ENCODE measurements around the gene SSRP1.

Gene SSRP1

GRCh38 chr11:57359396-57359795 lies 23.7 kb upstream of the SSRP1 start:
- DNase-seq (ENCODE audit: low spot score) = no peak

- DNase-seq (ENCODE audit: low spot score) = no peak
These were observed 23.3 kb upstream of the SSRP1 start for GRCh38 chr11:57358991-57359390.

DNA sequence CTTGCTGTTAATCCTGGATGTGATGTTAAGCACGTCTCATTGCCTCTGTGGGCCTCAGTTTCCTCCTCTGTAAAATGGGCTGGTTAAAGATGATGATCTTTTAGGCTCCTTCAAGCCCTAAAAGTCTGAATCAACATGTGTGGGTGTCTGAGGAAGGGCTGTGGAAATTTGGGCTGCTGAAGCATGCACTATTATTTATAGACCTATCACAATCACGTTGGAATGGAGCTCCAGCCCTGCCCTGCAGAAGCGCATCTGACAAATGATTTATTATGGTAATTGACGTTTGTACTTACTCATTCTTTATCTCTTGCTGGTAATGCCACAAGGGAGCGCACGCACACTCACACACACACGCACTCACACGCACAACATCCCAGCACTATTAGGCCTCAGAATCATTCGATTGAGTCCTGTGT lies 22.9 kb upstream of the SSRP1 start:
- DNase-seq (ENCODE audit: low spot score) = no peak

- DNase-seq (ENCODE audit: low spot score) = no peak
These were observed 22.2 kb upstream of the SSRP1 start for GRCh38 chr11:57357856-57358255.

DNA sequence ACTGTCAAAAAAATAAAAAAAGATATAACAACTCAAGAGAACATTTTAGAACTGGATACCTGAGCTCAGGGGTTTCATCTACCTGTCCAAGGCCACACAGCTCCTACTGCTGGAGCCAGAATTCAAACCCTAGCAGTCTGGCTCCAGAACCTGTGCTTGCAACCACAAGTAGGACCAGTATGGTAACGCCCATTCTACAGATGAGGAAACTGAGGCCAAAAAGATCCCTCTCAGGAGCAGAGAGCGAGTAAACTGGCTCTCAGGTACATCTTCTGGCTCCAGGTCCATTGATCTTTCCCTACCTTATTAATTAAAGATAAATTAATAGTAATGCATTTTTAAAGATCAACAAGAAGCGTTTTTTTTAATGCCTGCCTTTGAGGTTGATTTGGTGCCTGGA lies 21.6 kb upstream of the SSRP1 start:
- no peak for DNase-seq (ENCODE audit: low spot score)

DNA sequence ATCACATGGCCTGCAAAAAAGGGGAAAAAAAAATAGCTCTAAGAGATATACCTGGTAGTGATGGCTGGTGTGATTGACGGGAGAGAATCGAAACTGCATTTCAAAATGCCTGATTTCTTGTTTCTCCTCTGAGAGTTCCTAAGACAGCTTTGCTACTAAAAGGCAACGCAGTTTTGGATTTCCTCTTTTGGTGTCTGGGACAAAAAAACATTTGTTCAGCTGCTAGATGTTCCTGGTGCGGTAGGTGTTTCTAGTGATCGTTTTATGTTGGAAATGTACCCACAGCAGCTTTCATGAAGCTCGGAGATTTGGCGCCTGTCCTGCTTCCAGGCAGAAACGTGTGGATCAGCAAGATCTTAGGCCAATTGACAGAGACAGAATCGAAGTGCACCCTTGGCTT lies 20.6 kb upstream of the SSRP1 start:
- DNase-seq (ENCODE audit: low spot score) = no peak

DNA sequence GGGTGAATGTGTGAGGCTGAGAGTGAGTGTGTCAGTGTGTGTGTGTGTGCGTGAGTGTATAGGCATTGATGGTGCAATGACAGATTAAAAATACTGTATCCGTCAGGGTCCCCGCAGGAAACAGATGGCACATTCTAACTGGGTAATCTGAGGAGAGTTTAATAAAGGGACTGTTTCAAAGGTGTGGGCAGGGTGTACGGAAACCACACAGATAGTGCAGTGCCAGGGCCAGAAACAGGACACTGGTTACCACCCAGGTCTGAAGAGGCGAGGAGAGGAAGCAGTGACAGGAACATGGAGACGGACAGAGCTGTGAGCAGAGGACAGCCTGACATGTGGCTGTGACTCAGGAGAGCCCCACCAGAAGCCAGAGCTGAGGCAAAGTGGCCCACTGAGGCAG lies 19.0 kb upstream of the SSRP1 start:
- no peak for DNase-seq (ENCODE audit: low spot score)

DNA sequence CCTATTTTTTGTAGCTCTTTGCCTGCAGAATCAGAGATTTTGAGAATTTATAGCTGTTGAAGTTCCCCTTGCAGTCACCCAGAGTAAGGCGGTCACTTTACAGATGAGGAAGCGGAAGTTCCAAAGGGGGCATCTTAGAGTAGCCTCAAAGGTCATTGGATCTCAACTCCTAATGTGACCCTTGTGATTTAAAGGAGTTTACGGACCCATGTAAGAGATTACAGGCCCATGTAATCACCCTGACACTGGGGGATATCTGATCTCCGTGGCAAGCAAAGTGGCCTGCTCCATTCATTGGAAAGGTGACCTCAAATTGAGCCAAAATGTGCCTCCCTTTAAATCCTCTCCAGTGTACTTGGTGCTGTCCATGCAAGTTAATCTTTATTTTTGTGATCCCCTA lies 18.2 kb upstream of the SSRP1 start:
- DNase-seq (ENCODE audit: low spot score) = no peak

- no peak for DNase-seq (ENCODE audit: low spot score)
These were observed 17.8 kb upstream of the SSRP1 start for GRCh38 chr11:57353446-57353845.

- DNase-seq (ENCODE audit: low spot score) = no peak
These were observed 17.3 kb upstream of the SSRP1 start for GRCh38 chr11:57353036-57353435.

DNA sequence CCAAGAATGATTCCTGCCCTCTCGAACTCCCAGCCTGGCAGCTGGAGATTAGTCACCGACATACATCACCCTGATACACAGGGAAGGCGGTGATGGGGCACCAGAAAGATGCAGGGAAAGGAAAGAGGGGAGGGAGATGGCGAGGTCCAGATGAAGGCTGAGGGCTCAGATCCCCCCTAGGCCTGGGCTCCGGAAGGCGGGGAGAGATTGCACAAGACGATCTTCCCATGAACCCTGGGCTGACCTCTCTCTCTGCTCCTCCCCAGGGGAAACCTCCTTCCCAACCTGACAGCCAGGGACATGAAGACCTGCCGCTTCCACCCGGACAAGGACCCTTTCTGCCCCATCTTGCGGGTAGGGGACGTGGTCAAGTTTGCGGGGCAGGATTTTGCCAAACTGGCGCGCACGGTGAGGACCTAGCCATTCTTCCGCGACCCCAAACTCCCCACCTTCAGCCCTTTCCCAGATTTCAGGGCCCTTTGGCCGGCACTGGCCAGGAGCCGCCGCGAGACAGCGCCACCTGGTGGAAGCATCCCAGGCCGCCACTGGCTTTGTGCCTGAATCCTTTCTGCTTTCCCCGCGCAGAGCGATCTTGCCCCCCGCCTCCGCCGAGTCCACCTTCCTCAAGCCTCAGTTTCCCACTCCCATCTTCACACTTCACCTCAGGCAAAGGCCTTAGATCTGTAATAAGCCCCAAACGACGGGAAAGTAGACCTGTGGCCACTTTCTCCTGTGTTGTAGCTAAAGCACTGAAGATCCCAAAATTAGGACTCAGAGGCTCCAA lies 14.0 kb upstream of the SSRP1 start:
- DNase-seq (ENCODE audit: low spot score) = peak; percentile 36

DNA sequence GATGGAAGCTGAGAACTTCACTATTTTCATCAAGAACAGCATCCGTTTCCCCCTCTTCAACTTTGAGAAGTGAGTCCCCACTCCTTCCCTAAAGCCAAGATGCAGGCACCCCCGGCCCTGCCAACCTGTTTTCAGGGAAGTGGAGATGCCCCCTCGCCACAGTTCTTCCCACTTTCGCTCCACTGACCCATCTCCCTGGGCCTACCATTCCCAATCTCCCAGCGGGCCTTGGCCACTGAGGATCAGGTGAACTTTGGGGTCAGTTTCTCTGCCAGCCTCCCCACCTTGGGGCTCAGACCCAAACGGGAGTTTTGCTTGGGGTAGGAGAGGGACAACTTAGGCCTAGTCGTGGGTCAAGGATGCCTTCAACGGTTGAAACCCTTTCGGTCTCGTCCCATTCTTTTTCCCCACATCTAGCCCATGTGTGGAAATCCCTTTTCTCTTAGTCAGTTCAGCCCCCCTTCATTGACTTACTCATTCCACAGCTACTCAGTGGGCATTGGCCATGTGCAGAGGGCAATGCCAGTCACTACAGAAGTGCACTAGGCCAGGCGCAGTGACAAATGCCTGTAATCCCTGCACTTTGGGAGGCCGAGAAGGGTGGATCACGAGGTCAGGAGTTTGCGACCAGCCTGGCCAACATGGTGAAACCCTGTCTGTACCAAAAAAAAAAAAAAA lies 13.1 kb upstream of the SSRP1 start:
- DNase-seq (ENCODE audit: low spot score) = no peak

DNA sequence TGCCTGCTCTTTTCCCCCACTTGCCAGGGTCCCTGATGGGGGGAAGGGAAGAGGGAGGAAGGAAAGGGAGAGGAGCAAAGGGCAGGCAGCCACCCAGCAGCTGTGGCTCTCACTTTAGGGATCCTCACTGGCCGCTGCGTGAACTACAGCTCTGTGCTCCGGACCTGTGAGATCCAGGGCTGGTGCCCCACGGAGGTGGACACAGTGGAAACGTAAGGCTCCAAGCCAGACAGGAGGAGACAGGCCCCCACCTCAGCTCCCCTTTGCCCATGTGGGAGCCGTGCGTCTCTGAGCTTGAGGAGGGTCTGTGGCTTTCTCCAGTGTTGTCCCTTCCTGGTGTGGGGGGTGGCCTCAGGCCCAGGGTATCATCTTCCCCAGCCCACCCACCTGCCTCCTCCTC lies 12.4 kb upstream of the SSRP1 start:
- DNase-seq (ENCODE audit: low spot score) = no peak

GRCh38 chr11:57347336-57347735 lies 11.6 kb upstream of the SSRP1 start:
- DNase-seq (ENCODE audit: low spot score) = no peak

- DNase-seq (ENCODE audit: low spot score) = peak; percentile 87
These were observed 10.0 kb upstream of the SSRP1 start for GRCh38 chr11:57345555-57346211.

GRCh38 chr11:57344826-57345225 lies 9.1 kb upstream of the SSRP1 start:
- DNase-seq (ENCODE audit: low spot score) = no peak

GRCh38 chr11:57343825-57344224 lies 8.1 kb upstream of the SSRP1 start:
- DNase-seq (ENCODE audit: low spot score) = no peak

- DNase-seq (ENCODE audit: low spot score) = no peak
These were observed 7.0 kb upstream of the SSRP1 start for GRCh38 chr11:57342702-57343101.

DNA sequence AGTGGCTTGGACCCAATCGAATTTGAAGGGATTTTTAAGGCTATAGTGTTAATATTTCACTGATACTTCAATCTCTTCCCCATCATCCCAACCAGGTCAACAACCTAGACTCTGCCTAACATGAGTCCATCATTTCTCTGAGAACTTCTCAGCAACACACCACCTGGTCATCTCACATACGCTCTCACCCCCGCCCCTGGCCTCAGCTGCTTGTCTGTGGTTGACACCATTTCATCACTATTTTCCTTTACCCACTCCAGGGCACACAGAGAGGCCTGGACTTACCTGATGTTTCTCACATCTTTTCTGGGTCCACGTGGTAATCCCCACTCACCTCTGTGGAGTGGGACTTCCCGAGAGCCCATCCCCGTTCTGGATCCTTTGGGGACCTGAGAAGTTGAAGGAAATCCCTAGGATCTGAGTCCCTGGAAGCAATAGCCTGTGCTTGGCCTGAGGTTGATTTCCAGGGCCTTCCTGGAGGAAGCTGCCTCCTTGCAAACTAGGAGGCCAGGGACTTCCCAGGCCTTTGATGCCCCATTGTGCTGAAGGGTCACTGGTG lies 5.6 kb upstream of the SSRP1 start:
- DNase-seq (ENCODE audit: low spot score) = no peak

DNA sequence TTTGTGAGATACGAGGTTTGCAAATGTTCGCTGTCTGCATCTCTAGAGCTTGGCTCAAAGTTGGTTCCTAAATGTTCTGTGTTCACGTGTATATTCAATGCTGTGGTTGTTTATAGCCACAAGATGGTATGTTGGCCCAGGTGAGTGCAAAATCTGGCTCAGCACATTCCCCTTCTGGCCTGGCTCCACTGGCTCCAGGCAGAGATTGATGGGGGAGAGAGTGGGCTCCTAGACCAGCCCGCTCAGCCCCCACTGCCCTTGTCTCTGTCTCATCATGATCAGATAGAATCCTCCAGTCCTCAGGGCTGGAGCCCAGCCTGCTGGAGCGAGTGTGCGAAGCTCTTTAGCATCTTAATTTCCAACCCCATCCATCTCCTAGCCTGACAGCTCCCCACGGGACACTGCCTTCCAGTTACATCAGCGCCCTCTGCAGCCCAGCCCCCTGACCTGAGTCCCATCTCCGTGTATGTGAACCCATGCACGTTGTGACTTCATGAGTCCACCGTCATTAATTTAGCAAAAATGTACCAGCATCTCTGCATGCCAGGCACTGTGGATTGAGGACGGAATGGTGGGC lies 4.4 kb upstream of the SSRP1 start:
- no peak for DNase-seq (ENCODE audit: low spot score)

GRCh38 chr11:57339328-57339727 lies 3.6 kb upstream of the SSRP1 start:
- DNase-seq (ENCODE audit: low spot score) = no peak

DNA sequence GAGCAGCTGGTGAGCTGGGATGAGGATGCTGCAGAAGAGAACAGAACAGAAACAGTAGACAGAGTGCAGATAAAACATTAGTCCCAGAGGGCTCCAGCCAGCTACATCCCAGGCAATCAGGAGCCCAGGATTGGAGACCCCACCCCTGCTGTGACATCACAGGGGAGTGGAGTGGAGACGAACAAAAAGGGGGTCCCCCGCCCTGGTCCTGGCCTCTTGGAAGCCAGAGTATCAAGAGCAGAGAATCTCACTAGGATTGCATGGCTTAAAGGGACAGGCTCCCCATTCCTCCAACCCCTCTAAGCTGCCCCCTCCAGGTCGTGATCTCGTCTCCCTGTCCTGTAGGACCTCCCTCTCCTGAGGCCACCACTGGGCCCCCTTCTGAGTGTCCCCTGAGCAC lies 2.5 kb upstream of the SSRP1 start, which contains the start of gene P2RX3:
Gene P2RX3, plus strand, starts transcription at position 211 of the 400 bp plus-strand sequence. CDS start 199 bp downstream, outside the sequence.
- no peak for DNase-seq (ENCODE audit: low spot score)
